PC-9 (cell line): ENCODE data around the gene TUBA1C. TPM values are rescaled to one million over a fixed set of nuclear protein-coding genes. Genes with fewer than 3 reads are reported as not detected.

Experiments
- BruUV-seq: library from RNA; stranded (reverse); fragments of 400-500 nt; replicated peaks from 2 replicates; lab custom pipeline; 2021; lab: Mats Ljungman, UMichigan
- CTCF ChIA-PET: fragments of 300-600 bp; sonication (Branson Sonifier 250); formaldehyde crosslinking; loops from one replicate; lab custom pipeline; 2022; ENCODE audit warnings: antibody characterized with exemption; lab: Charles Lee
- POLR2A ChIA-PET: fragments of 300-600 bp; sonication (Branson Sonifier 250); formaldehyde crosslinking; loops from one replicate; lab custom pipeline; 2022; ENCODE audit warnings: antibody characterized with exemption; ENCODE audit not compliant: unreplicated experiment; lab: Charles Lee
- DNase-seq, 2 experiments: peaks; one replicate each; pipeline versions ENCODE4 v3.0.0 to v3.0.0-alpha.2; 2015 to 2022; ENCODE audit warnings: mixed read lengths in 1 of 2
- H2AFZ ChIP-seq: fragments of 200-600 bp; sonication (generic); 2 replicates; pipeline ENCODE4 v1.8.1; 2017; ENCODE audit warnings: antibody characterized with exemption
- H3F3A ChIP-seq: fragments of 200-600 bp; sonication (generic); 2 replicates; pipeline ENCODE4 v1.8.1; 2017; ENCODE audit warnings: antibody characterized with exemption, mild to moderate bottlenecking, low read depth; ENCODE audit not compliant: insufficient read depth
- H3K27ac ChIP-seq: fragments of 200-600 bp; sonication (generic); 2 replicates; pipeline ENCODE4 v1.6.1; 2016; ENCODE audit warnings: mixed run types
- H3K27me3 ChIP-seq: fragments of 200-600 bp; sonication (generic); 2 replicates; pipeline ENCODE4 v1.6.1; 2016; ENCODE audit warnings: low read depth, mixed run types; ENCODE audit not compliant: insufficient read depth
- H3K36me3 ChIP-seq: fragments of 200-600 bp; sonication (generic); 2 replicates; pipeline ENCODE4 v1.6.1; 2016; ENCODE audit warnings: low read depth, mixed run types
- H3K4me1 ChIP-seq: fragments of 200-600 bp; sonication (generic); replicated peaks from 2 replicates; pipeline ENCODE4 v1.6.1; 2016; ENCODE audit warnings: mixed run types; ENCODE audit not compliant: insufficient read depth
- H3K4me2 ChIP-seq: fragments of 200-600 bp; sonication (generic); 2 replicates; pipeline ENCODE4 v1.6.1; 2017; ENCODE audit warnings: mixed run types
- H3K4me3 ChIP-seq: fragments of 200-600 bp; sonication (generic); 2 replicates; pipeline ENCODE4 v1.6.1; 2016; ENCODE audit warnings: mixed run types
- H3K79me2 ChIP-seq: fragments of 200-600 bp; sonication (generic); 2 replicates; pipeline ENCODE4 v1.6.1; 2017; ENCODE audit warnings: low read depth, mixed run types
- H3K9me2 ChIP-seq: fragments of 200-600 bp; sonication (generic); 2 replicates; pipeline ENCODE4 v1.8.1; 2017; ENCODE audit warnings: mild to moderate bottlenecking; ENCODE audit not compliant: insufficient read depth
- H3K9me3 ChIP-seq: fragments of 200-600 bp; sonication (generic); 2 replicates; pipeline ENCODE4 v1.8.1; 2016; ENCODE audit warnings: low read depth; ENCODE audit not compliant: insufficient read depth
- H4K20me1 ChIP-seq: fragments of 200-600 bp; sonication (generic); 2 replicates; pipeline ENCODE4 v1.8.1; 2017; ENCODE audit not compliant: insufficient read depth
- CTCF ChIP-seq: fragments of 200-600 bp; sonication (generic); conservative IDR thresholded peaks from 2 replicates; pipeline ENCODE4 v1.6.1; 2017; ENCODE audit warnings: mixed run types, antibody characterized with exemption, mild to moderate bottlenecking, moderate library complexity
- EZH2 ChIP-seq: fragments of 200-600 bp; sonication (generic); IDR thresholded peaks from 2 replicates; pipeline ENCODE4 v1.8.0; 2017; ENCODE audit warnings: antibody characterized with exemption, low read depth
- intact Hi-C: fragments of 100-400 bp; cut with micrococcal nuclease; formaldehyde crosslinking; loops from one replicate; pipeline ENCODE4 v1.10.0; 2022; ENCODE audit not compliant: unreplicated experiment
- total RNA-seq: library from RNA; stranded (reverse); gene quantifications from 2 replicates; pipeline ENCODE4 v1.2.3, GENCODE V29; 2021

Gene TUBA1C
- total RNA-seq, 1 experiment from 2014 or later = 490 TPM

GRCh38 chr12:49322367-49322707 lies 57.5 kb downstream of the TUBA1C start:
- TSS peak; percentile 99 for BruUV-seq
- no peaks in the 10 kb centered on the region for H3K27me3 ChIP-seq
- no peak for DNase-seq
- H3K79me2 ChIP-seq = peaks cover 12% of the 10 kb centered on the region
- H3K4me3 ChIP-seq = peak overlapping the region; percentile 68
- TF ChIP-seq EZH2 = no peak
- TF ChIP-seq CTCF = no peak
- intact Hi-C loops = no loop called here
- CTCF ChIA-PET = interaction anchor here (0.6 to 2.0 kb wide), 5 partner anchors 9 to 84 kb away, joined by 3 to 11 read pairs (median 7); partner anchors contain the start of gene DNAJC22
- no peaks in the 10 kb centered on the region for H4K20me1 ChIP-seq
- H3K27ac ChIP-seq = 0 out of 2 replicates have a peak overlapping the region, but pooled peaks have one; percentile 6
- peaks cover 9% of the 10 kb centered on the region; the same call in 1 of the 2 replicates for H3K4me1 ChIP-seq
- peak overlapping the region; percentile 77 for H2AFZ ChIP-seq
- no peaks in the 10 kb centered on the region for H3F3A ChIP-seq
- no peaks in the 10 kb centered on the region for H3K36me3 ChIP-seq
- no peaks in the 10 kb centered on the region for H3K9me3 ChIP-seq
- no peaks in the 10 kb centered on the region for H3K9me2 ChIP-seq
- POLR2A ChIA-PET = interaction anchor here (0.5 to 0.9 kb wide), 3 partner anchors 245 to 641 kb away, joined by 3 to 10 read pairs (median 5); partner anchors contain the start of gene TMBIM6
- H3K4me2 ChIP-seq = peak overlapping the region; percentile 79

GRCh38 chr12:49322708-49323523 lies 58.0 kb downstream of the TUBA1C start, which contains the start of gene TROAP:
TROAP (plus strand) TSS chr12:49323255; CDS start chr12:49323609, 354 bp downstream.
- Histone ChIP-seq H3K4me3 (peak within 1 kb of the TSS; percentile 68), H3K9me2 (no peaks in the 10 kb centered on the region), H3F3A (no peaks in the 10 kb centered on the region), H3K4me1 (peaks cover 9% of the 10 kb centered on the region; the same call in 1 of the 2 replicates), H3K27ac (0 out of 2 replicates have a peak within 1 kb of the TSS, but pooled peaks have one; percentile 6), H3K27me3 (no peaks in the 10 kb centered on the region), H2AFZ (peak within 1 kb of the TSS; percentile 84), H4K20me1 (no peaks in the 10 kb centered on the region), H3K9me3 (no peaks in the 10 kb centered on the region), H3K4me2 (peak within 1 kb of the TSS; percentile 93), H3K79me2 (peaks cover 12% of the 10 kb centered on the region), H3K36me3 (no peaks in the 10 kb centered on the region)
- peak; percentile 93 to 98 for DNase-seq
- ChIA-PET POLR2A (interaction anchor here (0.5 to 1.0 kb wide), 12 partner anchors 12 to 961 kb away, joined by 3 to 10 read pairs (median 4); partner anchors contain the start of genes LIMA1, SPATS2 and TMBIM6), CTCF (interaction anchor here (0.6 to 2.0 kb wide), 7 partner anchors 9 to 316 kb away, joined by 3 to 11 read pairs (median 5); partner anchors contain the start of gene DNAJC22)
- no TSS peak for BruUV-seq
- intact Hi-C loops = no loop called here
- no peak for TF ChIP-seq EZH2
- TF ChIP-seq CTCF = no peak

GRCh38 chr12:49323524-49324097 lies 58.7 kb downstream of the TUBA1C start:
- BruUV-seq = TSS peak; percentile 64
- no peak for DNase-seq
- Histone ChIP-seq H3K36me3 (no peaks in the 10 kb centered on the region), H3K4me3 (peak overlapping the region; percentile 68), H3K9me2 (no peaks in the 10 kb centered on the region), H4K20me1 (no peaks in the 10 kb centered on the region), H3F3A (no peaks in the 10 kb centered on the region), H3K79me2 (peaks cover 12% of the 10 kb centered on the region), H3K4me2 (peak overlapping the region; percentile 93), H3K27ac (no peak overlapping the region), H3K4me1 (peaks cover 9% of the 10 kb centered on the region; the same call in 1 of the 2 replicates), H3K27me3 (no peaks in the 10 kb centered on the region), H3K9me3 (no peaks in the 10 kb centered on the region), H2AFZ (peak overlapping the region; percentile 84)
- ChIA-PET POLR2A (interaction anchor here (0.6 to 1.0 kb wide), 7 partner anchors 11 to 960 kb away, joined by 3 to 8 read pairs (median 4); partner anchors contain the start of genes LIMA1 and SPATS2), CTCF (interaction anchor here (1.0 to 2.0 kb wide), 4 partner anchors 8 to 26 kb away, joined by 3 to 11 read pairs (median 9); partner anchors contain the start of gene DNAJC22)
- intact Hi-C loops = no loop called here
- TF ChIP-seq EZH2 (no peak), CTCF (no peak)
